Activated CD8-positive, alpha-beta T cell treated with anti-CD3 and anti-CD28 coated beads, Interleukin-2, amount 10 ng/mL, durations not matched to agents 7 days and 5 days (primary cell): ENCODE measurements around the gene PAPLN. TPM values are rescaled to one million over a fixed set of nuclear protein-coding genes. Genes with fewer than 3 reads are reported as not detected.
"Not testable (repeated sequence)": the region's sequence is repeated elsewhere in the genome, so short reads cannot be mapped to it uniquely, and the experiment has no call there.

Experiments used
- ATAC-seq: fragments of 150-1000 bp; cut with Tn5 transposase; one replicate; pipeline ENCODE4 v1.10.0; 2021; ENCODE audit warnings: moderate library complexity
- CTCF ChIA-PET: fragments of 350-600 bp; sonication (Branson Sonifier 250); formaldehyde crosslinking; loops from one replicate; lab custom pipeline; 2021; ENCODE audit warnings: antibody characterized with exemption; lab: Charles Lee
- POLR2A ChIA-PET: fragments of 350-600 bp; sonication (Branson Sonifier 250); formaldehyde crosslinking; loops from one replicate; lab custom pipeline; 2021; ENCODE audit warnings: antibody characterized with exemption; lab: Charles Lee
- DNase-seq: peaks from one replicate; pipeline ENCODE4 v3.0.0-alpha.2; 2020
- H3K27ac Mint-ChIP-seq: one replicate; pipeline ENCODE4 v1.8.0; 2021; ENCODE audit warnings: mild to moderate bottlenecking, mixed read lengths
- H3K27me3 Mint-ChIP-seq: one replicate; pipeline ENCODE4 v1.8.0; 2021; ENCODE audit warnings: low read depth, mixed read lengths
- H3K36me3 Mint-ChIP-seq: one replicate; pipeline ENCODE4 v1.8.0; 2021; ENCODE audit warnings: low read depth, mixed read lengths
- H3K4me1 Mint-ChIP-seq: one replicate; pipeline ENCODE4 v1.8.0; 2021; ENCODE audit warnings: low read depth, mixed read lengths
- H3K4me3 Mint-ChIP-seq: one replicate; pipeline ENCODE4 v1.8.0; 2021; ENCODE audit warnings: mild to moderate bottlenecking, mixed read lengths
- H3K9me3 Mint-ChIP-seq: one replicate; pipeline ENCODE4 v1.8.0; 2022; ENCODE audit warnings: mixed read lengths; ENCODE audit not compliant: insufficient read depth
- total RNA-seq, 2 experiments: library from RNA; stranded (reverse); gene quantifications; one replicate each; pipeline ENCODE4 v1.2.3, GENCODE V29; 2021

Gene PAPLN
- under 1 TPM; 0.29 to 0.45 TPM for total RNA-seq

GRCh38 chr14:73237219-73237785 is at the start of gene PAPLN:
Gene PAPLN, plus strand, starts transcription at chr14:73237506. Its CDS starts 2,273 bp downstream, at chr14:73239779.
- ChIA-PET CTCF (no interaction called here), POLR2A (no interaction called here)
- Mint-ChIP-seq H3K4me1 (peaks cover 9% of the 10 kb centered on the region), H3K4me3 (peak within 1 kb of the TSS; percentile 40), H3K27ac (no peak within 1 kb of the TSS), H3K27me3 (peaks cover 72% of the 10 kb centered on the region), H3K9me3 (no peaks in the 10 kb centered on the region), H3K36me3 (no peaks in the 10 kb centered on the region)
- DNase-seq = no peak
- ATAC-seq = peak; percentile 38

GRCh38 chr14:73188501-73188911 is 48.8 kb upstream of the PAPLN start:
- ATAC-seq = no peak
- POLR2A ChIA-PET = no interaction called here
- DNase-seq = no peak
- no peak overlapping the region for H3K27ac Mint-ChIP-seq
- H3K36me3 Mint-ChIP-seq = peaks cover 35% of the 10 kb centered on the region
- CTCF ChIA-PET = no interaction called here
- no peak overlapping the region for H3K4me3 Mint-ChIP-seq
- H3K27me3 Mint-ChIP-seq = no peaks in the 10 kb centered on the region
- no peaks in the 10 kb centered on the region for H3K9me3 Mint-ChIP-seq
- no peaks in the 10 kb centered on the region for H3K4me1 Mint-ChIP-seq

GRCh38 chr14:73189651-73190050 is 47.7 kb upstream of the PAPLN start:
- Mint-ChIP-seq H3K36me3 (peaks cover 42% of the 10 kb centered on the region), H3K27me3 (no peaks in the 10 kb centered on the region), H3K4me3 (no peak overlapping the region), H3K27ac (peak overlapping the region; percentile 20), H3K4me1 (no peaks in the 10 kb centered on the region), H3K9me3 (no peaks in the 10 kb centered on the region)
- ChIA-PET CTCF (no interaction called here), POLR2A (no interaction called here)
- DNase-seq (no peak), ATAC-seq (no peak)

GRCh38 chr14:73191441-73191840 is 45.9 kb upstream of the PAPLN start:
- Mint-ChIP-seq H3K4me3 (no peak overlapping the region), H3K36me3 (peaks cover 53% of the 10 kb centered on the region), H3K4me1 (no peaks in the 10 kb centered on the region), H3K27me3 (no peaks in the 10 kb centered on the region), H3K9me3 (no peaks in the 10 kb centered on the region), H3K27ac (no peak overlapping the region)
- POLR2A ChIA-PET = interaction anchor here (0.6 kb wide), 1 partner anchor 132 kb away, joined by 5 read pairs; no protein-coding TSS in a partner anchor
- no peak for DNase-seq
- no peak for ATAC-seq
- CTCF ChIA-PET = interaction anchor here (1.4 kb wide), 1 partner anchor 19 kb away, joined by 7 read pairs; no protein-coding TSS in a partner anchor

- H3K4me1 Mint-ChIP-seq, DNase-seq, H3K4me3 Mint-ChIP-seq, ATAC-seq, H3K27ac Mint-ChIP-seq, H3K27me3 Mint-ChIP-seq, POLR2A ChIA-PET, CTCF ChIA-PET, H3K9me3 Mint-ChIP-seq: not testable (repeated sequence)
- H3K36me3 Mint-ChIP-seq = peaks cover 51% of the 10 kb centered on the region
Measured at GRCh38 chr14:73194306-73194705, 43.0 kb upstream of the PAPLN start.

- ATAC-seq (no peak), DNase-seq (no peak)
- Mint-ChIP-seq H3K27me3 (no peaks in the 10 kb centered on the region), H3K27ac (no peak overlapping the region), H3K4me3 (no peak overlapping the region), H3K9me3 (no peaks in the 10 kb centered on the region), H3K36me3 (peaks cover 52% of the 10 kb centered on the region), H3K4me1 (no peaks in the 10 kb centered on the region)
- ChIA-PET POLR2A (no interaction called here), CTCF (interaction anchor here (1.7 kb wide), 1 partner anchor 97 kb away, joined by 3 read pairs; no protein-coding TSS in a partner anchor)
Measured at GRCh38 chr14:73198253-73198652, 39.1 kb upstream of the PAPLN start.

GRCh38 chr14:73203527-73203926 is 33.8 kb upstream of the PAPLN start:
- Mint-ChIP-seq H3K27ac (no peak overlapping the region), H3K4me3 (no peak overlapping the region), H3K36me3 (peaks cover 60% of the 10 kb centered on the region), H3K27me3 (no peaks in the 10 kb centered on the region), H3K4me1 (no peaks in the 10 kb centered on the region), H3K9me3 (peaks cover 7% of the 10 kb centered on the region)
- ChIA-PET CTCF (interaction anchor here (2.0 kb wide), 1 partner anchor 11 kb away, joined by 6 read pairs; no protein-coding TSS in a partner anchor), POLR2A (no interaction called here)
- ATAC-seq (no peak), DNase-seq (no peak)

- Mint-ChIP-seq H3K4me1 (peaks cover 7% of the 10 kb centered on the region), H3K27ac (no peak overlapping the region), H3K27me3 (no peaks in the 10 kb centered on the region), H3K4me3 (no peak overlapping the region), H3K36me3 (peaks cover 64% of the 10 kb centered on the region), H3K9me3 (peaks cover 7% of the 10 kb centered on the region)
- DNase-seq = no peak
- no peak for ATAC-seq
- ChIA-PET CTCF (interaction anchor here (1.6 kb wide), 1 partner anchor 15 kb away, joined by 4 read pairs; no protein-coding TSS in a partner anchor), POLR2A (no interaction called here)
Measured at GRCh38 chr14:73207615-73208014, 29.7 kb upstream of the PAPLN start.

- peaks cover 68% of the 10 kb centered on the region for H3K36me3 Mint-ChIP-seq
Measured at GRCh38 chr14:73208390-73208789, 28.9 kb upstream of the PAPLN start.

GRCh38 chr14:73208846-73209245 is 28.5 kb upstream of the PAPLN start:
- H3K27ac Mint-ChIP-seq = no peak overlapping the region
- peaks cover 7% of the 10 kb centered on the region for H3K9me3 Mint-ChIP-seq
- POLR2A ChIA-PET = no interaction called here
- ATAC-seq (no peak), DNase-seq (no peak)
- H3K36me3 Mint-ChIP-seq = peaks cover 69% of the 10 kb centered on the region
- CTCF ChIA-PET = no interaction called here
- peaks cover 7% of the 10 kb centered on the region for H3K4me1 Mint-ChIP-seq
- no peak overlapping the region for H3K4me3 Mint-ChIP-seq
- H3K27me3 Mint-ChIP-seq = no peaks in the 10 kb centered on the region

More at GRCh38 chr14:73208390-73208789, 28.9 kb upstream of the PAPLN start:
- Mint-ChIP-seq H3K4me1 (peaks cover 7% of the 10 kb centered on the region), H3K4me3 (no peak overlapping the region), H3K27ac (no peak overlapping the region), H3K27me3 (no peaks in the 10 kb centered on the region), H3K9me3 (peaks cover 7% of the 10 kb centered on the region)
- ATAC-seq = no peak
- ChIA-PET CTCF (interaction anchor here (1.6 kb wide), 1 partner anchor 14 kb away, joined by 4 read pairs; no protein-coding TSS in a partner anchor), POLR2A (no interaction called here)
- DNase-seq = no peak

- ChIA-PET CTCF (no interaction called here), POLR2A (no interaction called here)
- ATAC-seq = no peak
- H3K9me3 Mint-ChIP-seq = peaks cover 7% of the 10 kb centered on the region
- H3K4me1 Mint-ChIP-seq = peaks cover 7% of the 10 kb centered on the region
- H3K27ac Mint-ChIP-seq = no peak overlapping the region
- H3K27me3 Mint-ChIP-seq = no peaks in the 10 kb centered on the region
- no peak for DNase-seq
- H3K4me3 Mint-ChIP-seq = no peak overlapping the region
- peaks cover 69% of the 10 kb centered on the region for H3K36me3 Mint-ChIP-seq
Measured at GRCh38 chr14:73209953-73210352, 27.4 kb upstream of the PAPLN start.

GRCh38 chr14:73211251-73212040 is 25.9 kb upstream of the PAPLN start:
- no peak for DNase-seq
- peaks cover 62% of the 10 kb centered on the region for H3K36me3 Mint-ChIP-seq
- peaks cover 7% of the 10 kb centered on the region for H3K4me1 Mint-ChIP-seq
- H3K27me3 Mint-ChIP-seq = no peaks in the 10 kb centered on the region
- no peak for ATAC-seq
- H3K4me3 Mint-ChIP-seq = no peak overlapping the region
- no peak overlapping the region for H3K27ac Mint-ChIP-seq
- POLR2A ChIA-PET = no interaction called here
- H3K9me3 Mint-ChIP-seq = peaks cover 7% of the 10 kb centered on the region
- CTCF ChIA-PET = interaction anchor here (0.6 kb wide), 1 partner anchor 184 kb away, joined by 3 read pairs; no protein-coding TSS in a partner anchor
